ENCODE data around the gene TMEM187.

- TF ChIP-seq POLR2A (IDR thresholded peaks at IDR 0.05) (no peak), CTCF (IDR thresholded peaks at IDR 0.05) (no peak)
Observed at GRCh38 chrX:153995504-153995903, 22.9 kb downstream of the TMEM187 start.
